Raji (cell line): ENCODE measurements around the gene LRFN2.

Source experiments
- POLR2A ChIP-seq: IDR thresholded peaks from 2 replicates; pipeline ENCODE4 v1.6.1; 2011; ENCODE audit warnings: low read depth, low read length, control low read depth; ENCODE audit not compliant: insufficient read depth

LRFN2 gene

GRCh38 chr6:40587240-40588069 is at the start of gene LRFN2:
Gene LRFN2 (minus strand): TSS chr6:40587364.
- TF ChIP-seq POLR2A: no peak

DNA sequence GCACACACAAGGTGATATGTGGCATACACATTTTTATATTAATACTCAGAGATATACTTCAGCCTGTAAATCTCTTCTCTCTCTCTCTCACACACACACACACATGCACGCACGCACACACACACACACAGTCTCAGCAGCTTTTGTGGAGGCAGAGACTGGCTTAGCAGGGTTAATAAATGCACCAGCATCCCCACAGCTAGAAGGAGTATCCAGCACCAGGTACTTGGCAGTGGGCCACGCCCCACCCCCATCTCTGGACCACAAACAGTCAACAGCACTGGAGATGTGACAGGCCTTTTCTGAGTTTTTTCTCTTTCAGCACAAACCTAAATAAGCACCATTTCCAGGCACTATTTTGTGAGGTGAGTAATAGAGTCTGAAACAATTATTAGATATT is 47.3 kb upstream of the LRFN2 start:
- TF ChIP-seq POLR2A: no peak

- TF ChIP-seq POLR2A: no peak
Observed at GRCh38 chr6:40631744-40632143, 44.6 kb upstream of the LRFN2 start.

DNA sequence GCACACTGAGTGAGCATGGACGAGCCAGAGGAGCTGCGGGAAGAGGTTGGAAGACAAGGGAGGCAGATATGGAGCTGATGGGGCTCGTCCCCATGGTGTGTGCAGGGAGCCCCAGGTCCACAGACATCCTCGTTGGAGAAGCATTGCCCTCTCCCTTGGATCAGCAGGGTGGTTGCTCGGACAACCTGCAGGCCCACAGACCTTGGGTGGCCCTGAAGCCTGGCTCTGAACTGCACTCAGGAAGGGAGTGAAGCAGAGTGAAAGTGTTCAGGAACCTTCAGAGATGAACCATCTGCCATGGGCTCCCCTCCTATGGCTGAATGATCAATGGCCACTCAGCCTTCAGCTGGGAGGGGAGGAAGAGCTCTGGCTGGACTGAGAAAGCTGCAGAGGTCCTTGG is 43.3 kb upstream of the LRFN2 start:
- TF ChIP-seq POLR2A: no peak

DNA sequence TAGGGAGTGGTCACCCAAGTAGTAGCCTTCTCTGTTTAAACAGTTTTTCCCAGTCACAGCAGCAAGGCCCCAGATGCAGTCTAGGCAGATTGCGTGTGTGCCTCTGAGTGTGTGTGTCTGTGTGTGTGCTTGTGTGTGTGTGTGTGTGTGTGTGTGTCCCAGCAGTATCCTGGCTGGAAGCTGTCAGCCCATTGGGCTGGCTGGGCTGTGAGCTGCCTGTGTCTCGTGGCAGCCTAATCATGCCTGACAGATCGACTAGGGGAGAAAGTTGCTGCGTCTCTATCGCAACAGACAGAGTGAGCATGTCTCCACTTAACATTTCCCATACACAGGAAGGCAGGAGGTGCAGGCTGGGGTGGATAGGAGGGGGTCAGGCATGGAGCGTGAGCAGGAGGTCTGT is 42.9 kb upstream of the LRFN2 start:
- TF ChIP-seq POLR2A: no peak

- TF ChIP-seq POLR2A: no peak
Observed at GRCh38 chr6:40629463-40629862, 42.3 kb upstream of the LRFN2 start.

DNA sequence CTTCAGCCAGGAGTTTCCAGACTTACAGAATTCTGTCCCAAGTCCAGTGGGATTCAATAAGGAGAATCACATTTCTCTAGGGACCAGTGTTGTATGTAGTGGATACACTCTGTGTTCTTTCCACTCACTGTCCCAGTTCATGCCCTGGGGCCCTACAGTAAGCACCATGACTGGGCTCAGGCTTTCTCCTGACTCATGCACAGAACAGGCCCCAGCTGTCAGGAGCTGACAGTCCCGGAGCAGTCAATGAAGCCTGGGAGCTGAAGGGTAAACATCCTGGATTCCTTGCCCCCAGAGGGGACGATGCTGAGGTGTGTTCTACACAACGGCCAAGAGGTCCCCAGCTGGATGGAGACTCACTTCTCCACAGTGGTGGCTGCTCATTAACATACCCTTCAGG is 40.2 kb upstream of the LRFN2 start:
- TF ChIP-seq POLR2A: no peak

DNA sequence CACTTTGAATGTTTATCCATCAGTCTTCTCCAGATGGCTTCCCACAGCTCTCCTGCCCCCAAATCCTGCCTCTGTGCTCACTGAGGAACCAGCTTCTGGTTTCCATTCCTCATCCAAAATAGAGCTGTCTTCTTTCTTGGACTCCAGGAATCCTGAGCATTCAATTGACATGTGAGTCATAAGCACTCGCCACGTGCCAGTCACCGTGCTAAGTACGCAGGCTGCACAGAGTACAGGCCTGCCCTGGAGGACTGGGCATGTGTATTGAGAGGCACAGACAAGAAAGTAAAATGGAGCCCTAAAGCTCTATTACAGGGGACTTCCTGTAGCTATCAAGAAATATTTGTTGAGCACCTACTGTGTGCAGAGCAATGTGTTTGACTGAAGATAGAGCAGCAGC is 39.7 kb upstream of the LRFN2 start:
- no peak for TF ChIP-seq POLR2A

GRCh38 chr6:40623932-40624331 is 36.8 kb upstream of the LRFN2 start:
- no peak for TF ChIP-seq POLR2A

- TF ChIP-seq POLR2A: no peak
Observed at GRCh38 chr6:40623178-40623577, 36.0 kb upstream of the LRFN2 start.

DNA sequence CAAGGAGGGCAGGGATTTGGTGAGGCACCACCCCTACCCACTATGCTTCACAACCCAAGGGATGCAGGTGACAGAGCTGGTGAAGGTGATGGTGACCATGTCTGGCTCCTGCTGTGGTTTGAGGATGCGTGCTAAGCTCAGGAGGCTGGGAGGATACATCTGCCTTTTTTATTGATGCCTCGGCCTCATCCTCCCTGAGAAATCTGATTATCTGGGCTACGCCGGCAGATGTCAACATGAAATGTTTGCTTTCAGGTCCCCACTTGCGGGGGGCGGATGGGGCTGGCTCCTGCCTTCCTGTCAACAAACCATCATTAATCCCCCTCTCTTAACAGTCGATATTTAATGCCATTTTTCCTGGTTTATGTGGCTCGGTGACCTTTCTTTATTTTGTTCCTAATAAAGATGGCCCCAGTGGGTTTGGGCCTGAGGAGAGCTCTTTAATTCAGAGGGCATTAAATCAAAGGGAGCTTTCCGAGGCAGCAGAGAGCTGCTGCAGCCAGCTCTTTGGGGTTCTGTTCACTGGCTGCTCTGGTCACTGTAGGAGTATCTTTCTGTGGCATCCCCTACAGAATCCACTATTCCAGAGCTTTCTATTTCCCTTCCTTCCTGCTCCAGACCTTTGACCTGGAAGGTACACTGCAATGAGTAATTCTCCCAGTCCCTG is 33.5 kb upstream of the LRFN2 start:
- no peak for TF ChIP-seq POLR2A

- TF ChIP-seq POLR2A: no peak
Observed at GRCh38 chr6:40614671-40615070, 27.5 kb upstream of the LRFN2 start.

DNA sequence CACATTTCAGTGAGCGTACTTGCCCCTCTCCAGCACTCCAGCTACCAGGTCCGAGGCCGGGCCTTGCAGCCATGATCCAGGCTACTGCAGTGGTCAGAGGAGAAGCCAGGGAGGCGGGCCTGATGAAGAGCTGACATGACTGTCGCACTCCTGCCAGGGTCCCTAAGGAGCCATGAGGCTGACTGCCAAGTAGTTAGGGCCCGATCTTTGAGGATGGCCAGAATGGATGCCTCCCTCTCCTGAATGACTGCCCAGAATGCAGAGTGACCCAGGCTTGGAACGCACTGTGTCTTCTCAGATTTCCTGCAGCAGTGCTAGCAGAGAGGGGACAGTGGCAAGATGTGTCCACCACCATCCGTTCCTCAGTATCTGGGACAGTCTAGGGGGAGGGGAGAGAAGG is 24.7 kb upstream of the LRFN2 start:
- TF ChIP-seq POLR2A: no peak

- no peak for TF ChIP-seq POLR2A
Observed at GRCh38 chr6:40611434-40611833, 24.3 kb upstream of the LRFN2 start.

DNA sequence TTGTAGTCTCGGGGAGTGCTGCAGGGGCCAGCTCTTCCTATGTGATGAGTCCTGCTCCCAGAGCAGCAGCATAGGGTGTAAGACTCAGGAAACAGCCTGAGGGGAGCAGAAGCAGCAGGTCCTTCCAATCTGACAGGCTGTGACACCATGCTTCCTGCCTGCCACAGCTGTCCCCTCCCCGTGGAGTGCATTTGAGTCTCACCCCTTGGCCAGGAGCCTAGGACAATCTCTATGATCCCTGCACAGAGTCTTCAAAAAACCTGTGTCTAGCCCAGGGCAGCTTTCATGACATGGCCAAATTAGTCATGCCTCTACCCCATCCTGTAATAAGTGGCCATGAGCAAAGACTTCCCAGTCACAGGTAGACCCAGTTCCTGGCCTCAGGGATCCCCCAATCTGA is 23.1 kb upstream of the LRFN2 start:
- TF ChIP-seq POLR2A: no peak

DNA sequence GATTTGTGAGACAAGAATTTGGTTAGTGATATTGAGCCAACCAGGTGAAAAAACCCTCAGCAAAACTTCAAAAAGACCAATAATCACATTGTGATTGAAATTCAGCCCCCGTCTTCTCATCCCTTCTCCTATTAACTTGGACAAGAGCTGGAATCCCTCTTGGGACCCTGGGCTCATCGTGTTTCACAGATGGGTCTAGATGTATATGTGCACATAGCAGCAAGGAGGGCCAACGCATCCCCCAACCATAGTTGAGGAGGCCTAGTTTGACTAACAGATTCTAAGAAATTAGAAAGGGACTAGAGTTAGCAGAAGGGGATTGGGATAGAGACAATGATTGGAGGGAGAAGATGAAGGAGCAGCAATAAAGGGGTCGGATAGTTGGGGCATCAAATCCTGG is 19.8 kb upstream of the LRFN2 start:
- no peak for TF ChIP-seq POLR2A
